ENCODE data around the gene RAVER2.

The RAVER2 gene

GRCh38 chr1:64848803-64849202 lies 103.9 kb downstream of the RAVER2 start:
- DNase-seq, result no peak

- DNase-seq, result no peak
Measured at GRCh38 chr1:64849942-64850341, 105.1 kb downstream of the RAVER2 start.

GRCh38 chr1:64850846-64851245 lies 106.0 kb downstream of the RAVER2 start:
- no peak for DNase-seq

GRCh38 chr1:64851664-64852063 lies 106.8 kb downstream of the RAVER2 start:
- no peak for DNase-seq

- no peak for DNase-seq
Measured at GRCh38 chr1:64854674-64855073, 109.8 kb downstream of the RAVER2 start.

GRCh38 chr1:64855557-64855956 lies 110.7 kb downstream of the RAVER2 start:
- no peak for DNase-seq

- no peak for DNase-seq
Measured at GRCh38 chr1:64856553-64856952, 111.7 kb downstream of the RAVER2 start.

- DNase-seq, result no peak
Measured at GRCh38 chr1:64857347-64857746, 112.5 kb downstream of the RAVER2 start.

GRCh38 chr1:64861611-64862010 lies 116.7 kb downstream of the RAVER2 start:
- DNase-seq, result no peak

GRCh38 chr1:64864018-64864940 lies 119.4 kb downstream of the RAVER2 start:
- peak; percentile 69 for DNase-seq

GRCh38 chr1:64865105-64865757 lies 120.4 kb downstream of the RAVER2 start:
- no peak for DNase-seq

- DNase-seq, result no peak
Measured at GRCh38 chr1:64866689-64867088, 121.8 kb downstream of the RAVER2 start.

- no peak for DNase-seq
Measured at GRCh38 chr1:64867266-64867665, 122.4 kb downstream of the RAVER2 start.

- DNase-seq, result no peak
Measured at GRCh38 chr1:64871256-64871655, 126.4 kb downstream of the RAVER2 start.

- no peak for DNase-seq
Measured at GRCh38 chr1:64872067-64872466, 127.2 kb downstream of the RAVER2 start.

- DNase-seq, result no peak
Measured at GRCh38 chr1:64873576-64873975, 128.7 kb downstream of the RAVER2 start.

GRCh38 chr1:64874666-64875065 lies 129.8 kb downstream of the RAVER2 start:
- no peak for DNase-seq

- DNase-seq, result no peak
Measured at GRCh38 chr1:64875101-64875500, 130.2 kb downstream of the RAVER2 start.

GRCh38 chr1:64875606-64876005 lies 130.7 kb downstream of the RAVER2 start:
- no peak for DNase-seq

- peak; percentile 28 for DNase-seq
Measured at GRCh38 chr1:64877151-64877550, 132.3 kb downstream of the RAVER2 start.

- no peak for DNase-seq
Measured at GRCh38 chr1:64877598-64877997, 132.7 kb downstream of the RAVER2 start.

- no peak for DNase-seq
Measured at GRCh38 chr1:64878090-64878489, 133.2 kb downstream of the RAVER2 start.

- no peak for DNase-seq
Measured at GRCh38 chr1:64878931-64879611, 134.2 kb downstream of the RAVER2 start.

GRCh38 chr1:64880449-64880848 lies 135.6 kb downstream of the RAVER2 start:
- no peak for DNase-seq

All from activated CD4-positive, alpha-beta T cell treated with anti-CD3 and anti-CD28 coated beads, Interleukin-2, amount 50 U/mL, for 16 hours (primary cell).